Gastrocnemius medialis (tissue), 4 donors: Measurements from ENCODE around the gene TEX264. TPM values are rescaled to one million over a fixed set of nuclear protein-coding genes. Genes with fewer than 3 reads are reported as not detected.
"Not testable (repeated sequence)": the region's sequence is repeated elsewhere in the genome, so short reads cannot be mapped to it uniquely, and the experiment has no call there.

Experiments used
- ATAC-seq, 2 donors: fragments of 150-250 bp; one replicate each; pipeline ENCODE4 v1.9.1; 2016
- DNase-seq, 2 donors: peaks; one replicate each; pipeline ENCODE4 v3.0.0-alpha.2; 2019
- H3K27ac ChIP-seq, 4 donors: fragments of 200-600 bp; sonication (generic); 1 replicate in 1 of 4; 2 replicates in 3 of 4; pipeline ENCODE4 v1.5.1; 2016 to 2018; ENCODE audit warnings: mild to moderate bottlenecking in 2 of 4, moderate library complexity in 1 of 4
- H3K27me3 ChIP-seq, 3 donors: fragments of 200-600 bp; sonication (generic) in 2 of 3; 1 replicate in 1 of 3; 2 replicates in 2 of 3; pipeline versions ENCODE4 v1.5.1 to v1.6.0; 2016 to 2019; ENCODE audit warnings: mild to moderate bottlenecking in 1 of 3, moderate library complexity in 1 of 3
- H3K36me3 ChIP-seq, 2 donors: fragments of 200-600 bp; sonication (generic) in 1 of 2; one replicate each; pipeline ENCODE4 v1.5.1; 2017 to 2018
- H3K4me1 ChIP-seq, 2 donors: fragments of 200-600 bp; sonication (generic) in 1 of 2; one replicate each; pipeline ENCODE4 v1.5.1; 2016 to 2017; ENCODE audit warnings: mild to moderate bottlenecking in 2 of 2
- H3K4me3 ChIP-seq, 4 donors: fragments of 200-600 bp; sonication (generic) in 3 of 4; 1 replicate in 1 of 4; 2 replicates in 3 of 4; pipeline ENCODE4 v1.5.1; 2016 to 2019; ENCODE audit warnings: mild to moderate bottlenecking in 2 of 4
- H3K9me3 ChIP-seq, 3 donors: fragments of 200-600 bp; sonication (generic) in 2 of 3; 1 replicate in 1 of 3; 2 replicates in 2 of 3; pipeline ENCODE4 v1.5.1; 2016 to 2019
- CTCF ChIP-seq, 5 experiments: fragments of 450-650 bp in 3 of 5; fragments of 200-600 bp in 2 of 5; sonication (generic) in 2 of 5; IDR thresholded peaks in 4 of 5; conservative IDR thresholded peaks in 1 of 5; 1 replicate in 4 of 5; 2 replicates in 1 of 5; pipeline ENCODE4 v1.5.1; 2016 to 2019; ENCODE audit warnings: antibody characterized with exemption in 5 of 5, mild to moderate bottlenecking in 3 of 5, moderate library complexity in 3 of 5
- POLR2A ChIP-seq, 2 donors: fragments of 450-650 bp; IDR thresholded peaks; one replicate each; pipeline ENCODE4 v1.6.1; 2017; ENCODE audit warnings: antibody characterized with exemption in 2 of 2, mild to moderate bottlenecking in 2 of 2, moderate library complexity in 2 of 2
- in situ Hi-C, 4 donors: fragments of 200-750 bp; cut with MboI; loops; one replicate each; pipeline versions ENCODE4 v1.15.0 to v1.8.0; 2017; ENCODE audit warnings: low sequenced_read_pairs in 4 of 4
- intact Hi-C: fragments of 100-400 bp; cut with DNase I; formaldehyde crosslinking; loops from one replicate; pipeline ENCODE4 v1.15.1; 2023; ENCODE audit warnings: low total_unique reads
- total RNA-seq, 4 donors: library from RNA; depleted of rRNA; stranded (reverse); fragments of >200 nt; gene quantifications; one replicate each; pipeline versions ENCODE4 v1.1.0 to v1.2.3, GENCODE V29; 2016

The TEX264 gene
- total RNA-seq, 4 donors from 2014 or later, result 43.9 to 83.5 (median 54.3) TPM

GRCh38 chr3:51637144-51637940 is 33.7 kb upstream of the TEX264 start:
- Histone ChIP-seq H3K9me3 (no peaks in the 10 kb centered on the region), H3K36me3 (peaks cover 6 to 93% of the 10 kb centered on the region in 2 donors), H3K4me3 (no peak overlapping the region), H3K27ac (no peak overlapping the region), H3K27me3 (no peaks in the 10 kb centered on the region), H3K4me1 (no peaks in the 10 kb centered on the region)
- TF ChIP-seq POLR2A (IDR thresholded peaks at IDR 0.05) (no peak), CTCF (IDR thresholded peaks at IDR 0.05 in 4 of 5, conservative IDR thresholded peaks at IDR 0.05 in 1 of 5) (no peak)
- ATAC-seq, result no peak
- in situ Hi-C loops, result no loop called here
- DNase-seq, result no peak
- intact Hi-C loops, result no loop called here

GRCh38 chr3:51637941-51638471 is 33.0 kb upstream of the TEX264 start:
- intact Hi-C loops, result no loop called here
- no peak for DNase-seq
- no peaks in the 10 kb centered on the region for H3K9me3 ChIP-seq
- ATAC-seq, result peak in 1 of 2 donors; percentile 56
- H3K27me3 ChIP-seq, result no peaks in the 10 kb centered on the region
- no peak overlapping the region for H3K4me3 ChIP-seq
- no peak overlapping the region for H3K27ac ChIP-seq
- no peaks in the 10 kb centered on the region for H3K4me1 ChIP-seq
- TF ChIP-seq POLR2A (IDR thresholded peaks at IDR 0.05), result no peak
- peak in 4 of 5 experiments; percentile 17 to 43 (median 26) for TF ChIP-seq CTCF (IDR thresholded peaks at IDR 0.05 in 4 of 5, conservative IDR thresholded peaks at IDR 0.05 in 1 of 5)
- in situ Hi-C loops, result no loop called here
- peaks cover 6 to 92% of the 10 kb centered on the region in 2 donors for H3K36me3 ChIP-seq

- ATAC-seq (no peak), DNase-seq (no peak)
- no peaks in the 10 kb centered on the region for H3K4me1 ChIP-seq
- H3K4me3 ChIP-seq, result no peak overlapping the region
- in situ Hi-C loops (no loop called here), intact Hi-C loops (no loop called here)
- H3K36me3 ChIP-seq, result peaks cover 17 to 99% of the 10 kb centered on the region in 2 donors
- H3K9me3 ChIP-seq, result no peaks in the 10 kb centered on the region
- TF ChIP-seq CTCF (IDR thresholded peaks at IDR 0.05 in 4 of 5, conservative IDR thresholded peaks at IDR 0.05 in 1 of 5) (peak in 2 of 5 experiments; percentile 9 to 14), POLR2A (IDR thresholded peaks at IDR 0.05) (no peak)
- no peaks in the 10 kb centered on the region for H3K27me3 ChIP-seq
- no peak overlapping the region for H3K27ac ChIP-seq
These were observed 28.6 kb upstream of the TEX264 start for GRCh38 chr3:51642462-51642861.

GRCh38 chr3:51646091-51646490 is 25.0 kb upstream of the TEX264 start:
- ATAC-seq, result no peak

GRCh38 chr3:51652103-51652502 is 18.9 kb upstream of the TEX264 start:
- H3K4me1 ChIP-seq, intact Hi-C loops: not testable (repeated sequence)

More at GRCh38 chr3:51646091-51646490, 25.0 kb upstream of the TEX264 start:
- Histone ChIP-seq H3K9me3 (no peaks in the 10 kb centered on the region), H3K27me3 (no peaks in the 10 kb centered on the region), H3K4me3 (no peak overlapping the region), H3K27ac (no peak overlapping the region), H3K36me3 (peaks cover 14 to 80% of the 10 kb centered on the region in 2 donors), H3K4me1 (no peaks in the 10 kb centered on the region)
- in situ Hi-C loops (no loop called here), intact Hi-C loops (no loop called here)
- TF ChIP-seq CTCF (IDR thresholded peaks at IDR 0.05 in 4 of 5, conservative IDR thresholded peaks at IDR 0.05 in 1 of 5) (no peak), POLR2A (IDR thresholded peaks at IDR 0.05) (no peak)
- no peak for DNase-seq

GRCh38 chr3:51653409-51653808 is 17.6 kb upstream of the TEX264 start:
- DNase-seq, H3K9me3 ChIP-seq, H3K27ac ChIP-seq, intact Hi-C loops, H3K4me3 ChIP-seq, H3K4me1 ChIP-seq, ATAC-seq, H3K27me3 ChIP-seq: not testable (repeated sequence)
- in situ Hi-C loops, result loop anchor here in 1 of 4 donors (25.0 kb wide), 1 partner anchor 266 kb away; the partner anchor contains the start of genes MANF and RBM15B
- peaks cover 0 to 26% of the 10 kb centered on the region in 2 donors for H3K36me3 ChIP-seq

More at GRCh38 chr3:51652103-51652502, 18.9 kb upstream of the TEX264 start:
- not testable (repeated sequence) for H3K27me3 ChIP-seq, H3K9me3 ChIP-seq, H3K4me3 ChIP-seq, DNase-seq, H3K27ac ChIP-seq, ATAC-seq
- peaks cover 3 to 27% of the 10 kb centered on the region in 2 donors for H3K36me3 ChIP-seq
- in situ Hi-C loops, result loop anchor here in 1 of 4 donors (25.0 kb wide), 1 partner anchor 265 kb away; the partner anchor contains the start of genes MANF and RBM15B
